ENCODE measurements around the gene KRT3. TPM values are rescaled to one million over a fixed set of nuclear protein-coding genes. Genes with fewer than 3 reads are reported as not detected.

Gene KRT3
- total RNA-seq, 1 experiment from 2014 or later = not detected

- intact Hi-C loops (cut with micrococcal nuclease; ENCODE audit: unreplicated experiment) = no loop called here
- H3K9me3 ChIP-seq (ENCODE audit: low read depth, low read length, poor library complexity, severe bottlenecking) = no peaks in the 10 kb centered on the region
- POLR2A ChIA-PET (ENCODE audit: low non-redundant PET) = no interaction called here
- DNase-seq (ENCODE audit: low spot score) = no peak
- no TSS peak for BruUV-seq (replicated peaks)
- CTCF ChIA-PET = no interaction called here
- TF ChIP-seq, protein P1, sequence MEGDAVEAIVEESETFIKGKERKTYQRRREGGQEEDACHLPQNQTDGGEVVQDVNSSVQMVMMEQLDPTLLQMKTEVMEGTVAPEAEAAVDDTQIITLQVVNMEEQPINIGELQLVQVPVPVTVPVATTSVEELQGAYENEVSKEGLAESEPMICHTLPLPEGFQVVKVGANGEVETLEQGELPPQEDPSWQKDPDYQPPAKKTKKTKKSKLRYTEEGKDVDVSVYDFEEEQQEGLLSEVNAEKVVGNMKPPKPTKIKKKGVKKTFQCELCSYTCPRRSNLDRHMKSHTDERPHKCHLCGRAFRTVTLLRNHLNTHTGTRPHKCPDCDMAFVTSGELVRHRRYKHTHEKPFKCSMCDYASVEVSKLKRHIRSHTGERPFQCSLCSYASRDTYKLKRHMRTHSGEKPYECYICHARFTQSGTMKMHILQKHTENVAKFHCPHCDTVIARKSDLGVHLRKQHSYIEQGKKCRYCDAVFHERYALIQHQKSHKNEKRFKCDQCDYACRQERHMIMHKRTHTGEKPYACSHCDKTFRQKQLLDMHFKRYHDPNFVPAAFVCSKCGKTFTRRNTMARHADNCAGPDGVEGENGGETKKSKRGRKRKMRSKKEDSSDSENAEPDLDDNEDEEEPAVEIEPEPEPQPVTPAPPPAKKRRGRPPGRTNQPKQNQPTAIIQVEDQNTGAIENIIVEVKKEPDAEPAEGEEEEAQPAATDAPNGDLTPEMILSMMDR (conservative IDR thresholded peaks at IDR 0.05; ENCODE audit: low read depth, low read length) = no peak
- TF ChIP-seq EZH2 (IDR thresholded peaks at IDR 0.05; ENCODE audit: borderline replicate concordance, low read depth, low read length, poor library complexity, severe bottlenecking) = no peak
- no peaks in the 10 kb centered on the region for H3K36me3 ChIP-seq (ENCODE audit: insufficient read depth, low read length, poor library complexity, severe bottlenecking)
- no peaks in the 10 kb centered on the region for H3K4me1 ChIP-seq (ENCODE audit: insufficient read depth, low read length, poor library complexity, severe bottlenecking)
- H3K4me3 ChIP-seq (ENCODE audit: low read depth, low read length, poor library complexity, severe bottlenecking) = no peak overlapping the region
- H3K27ac ChIP-seq (ENCODE audit: low read depth, low read length, poor library complexity, severe bottlenecking) = no peak overlapping the region
- H3K27me3 ChIP-seq (replicated peaks; ENCODE audit: insufficient read depth, low read depth, low read length, poor library complexity) = no peaks in the 10 kb centered on the region
Observed at GRCh38 chr12:52788192-52788875, 7.6 kb downstream of the KRT3 start.

- Histone ChIP-seq H3K4me3 (ENCODE audit: low read depth, low read length, poor library complexity, severe bottlenecking) (no peak overlapping the region), H3K4me1 (ENCODE audit: insufficient read depth, low read length, poor library complexity, severe bottlenecking) (no peaks in the 10 kb centered on the region), H3K27me3 (replicated peaks; ENCODE audit: insufficient read depth, low read depth, low read length, poor library complexity) (no peaks in the 10 kb centered on the region), H3K27ac (ENCODE audit: low read depth, low read length, poor library complexity, severe bottlenecking) (no peak overlapping the region), H3K36me3 (ENCODE audit: insufficient read depth, low read length, poor library complexity, severe bottlenecking) (no peaks in the 10 kb centered on the region), H3K9me3 (ENCODE audit: low read depth, low read length, poor library complexity, severe bottlenecking) (no peaks in the 10 kb centered on the region)
- ChIA-PET CTCF (interaction anchor here (0.6 kb wide), 1 partner anchor 24 kb away, joined by 4 read pairs; no protein-coding TSS in a partner anchor), POLR2A (ENCODE audit: low non-redundant PET) (no interaction called here)
- TF ChIP-seq, protein P1 (conservative IDR thresholded peaks at IDR 0.05; ENCODE audit: low read depth, low read length) = no peak
- TF ChIP-seq EZH2 (IDR thresholded peaks at IDR 0.05; ENCODE audit: borderline replicate concordance, low read depth, low read length, poor library complexity, severe bottlenecking) = no peak
- intact Hi-C loops (cut with micrococcal nuclease; ENCODE audit: unreplicated experiment) = no loop called here
- no peak for DNase-seq (ENCODE audit: low spot score)
- no TSS peak for BruUV-seq (replicated peaks)
Observed at GRCh38 chr12:52787324-52788191, 8.4 kb downstream of the KRT3 start.

GRCh38 chr12:52784909-52785308, 11.0 kb downstream of the KRT3 start:
- no peaks in the 10 kb centered on the region for H3K36me3 ChIP-seq (ENCODE audit: insufficient read depth, low read length, poor library complexity, severe bottlenecking)
- DNase-seq (ENCODE audit: low spot score) = no peak
- no peaks in the 10 kb centered on the region for H3K9me3 ChIP-seq (ENCODE audit: low read depth, low read length, poor library complexity, severe bottlenecking)
- intact Hi-C loops (cut with micrococcal nuclease; ENCODE audit: unreplicated experiment) = no loop called here
- no peaks in the 10 kb centered on the region for H3K4me1 ChIP-seq (ENCODE audit: insufficient read depth, low read length, poor library complexity, severe bottlenecking)
- ChIA-PET CTCF (no interaction called here), POLR2A (ENCODE audit: low non-redundant PET) (no interaction called here)
- no peak overlapping the region for H3K4me3 ChIP-seq (ENCODE audit: low read depth, low read length, poor library complexity, severe bottlenecking)
- no TSS peak for BruUV-seq (replicated peaks)
- no peak overlapping the region for H3K27ac ChIP-seq (ENCODE audit: low read depth, low read length, poor library complexity, severe bottlenecking)
- no peak for TF ChIP-seq EZH2 (IDR thresholded peaks at IDR 0.05; ENCODE audit: borderline replicate concordance, low read depth, low read length, poor library complexity, severe bottlenecking)
- TF ChIP-seq, protein P1 (conservative IDR thresholded peaks at IDR 0.05; ENCODE audit: low read depth, low read length) = no peak
- H3K27me3 ChIP-seq (replicated peaks; ENCODE audit: insufficient read depth, low read depth, low read length, poor library complexity) = no peaks in the 10 kb centered on the region
